Gastroesophageal sphincter (tissue), 3 donors: ENCODE results near the gene OPCML.

Experiments
- CTCF ChIP-seq, 4 experiments: fragments of 200-600 bp in 2 of 4; fragments of 450-650 bp in 2 of 4; sonication (generic) in 1 of 4; IDR thresholded peaks; one replicate each; pipeline ENCODE4 v1.5.1; 2017 to 2019; ENCODE audit warnings: antibody characterized with exemption in 4 of 4, mild to moderate bottlenecking in 2 of 4, moderate library complexity in 2 of 4
- EP300 ChIP-seq: sonication (generic); formaldehyde crosslinking; IDR thresholded peaks from one replicate; pipeline ENCODE4 v1.6.1; 2017; ENCODE audit warnings: antibody characterized with exemption, mild to moderate bottlenecking
- POLR2A ChIP-seq, 2 donors: fragments of 450-650 bp; IDR thresholded peaks; one replicate each; pipeline ENCODE4 v1.6.1; 2017; ENCODE audit warnings: antibody characterized with exemption in 2 of 2, mild to moderate bottlenecking in 2 of 2, moderate library complexity in 1 of 2
- POLR2AphosphoS5 ChIP-seq: sonication (generic); formaldehyde crosslinking; IDR thresholded peaks from one replicate; pipeline ENCODE4 v1.6.1; 2017; ENCODE audit warnings: antibody characterized with exemption

DNA sequence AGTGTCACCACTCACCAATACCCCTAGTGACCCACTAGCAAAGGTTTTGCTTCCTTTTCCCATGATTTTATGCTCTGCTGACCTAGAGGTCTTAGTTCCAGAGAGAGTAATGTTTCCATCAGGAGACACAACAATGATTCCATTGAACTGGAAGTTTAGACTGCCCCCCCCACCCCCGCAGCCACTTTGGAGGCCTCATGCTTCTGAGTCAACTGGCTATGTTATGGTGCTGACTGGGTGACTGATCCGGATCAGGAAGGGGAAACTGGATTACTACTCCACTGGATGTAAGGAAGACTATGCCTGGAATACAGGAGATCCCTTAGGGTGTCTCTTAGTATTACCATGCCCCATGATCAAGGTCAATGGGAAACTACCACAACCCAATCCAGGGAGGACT is 633.6 kb downstream of the OPCML start:
- TF ChIP-seq POLR2AphosphoS5 (no peak), EP300 (no peak), CTCF (IDR thresholded peaks at IDR 0.05) (no peak), POLR2A (IDR thresholded peaks at IDR 0.05) (no peak)
